Measurements from ENCODE around the gene ZNF75A.

ZNF75A gene

DNA sequence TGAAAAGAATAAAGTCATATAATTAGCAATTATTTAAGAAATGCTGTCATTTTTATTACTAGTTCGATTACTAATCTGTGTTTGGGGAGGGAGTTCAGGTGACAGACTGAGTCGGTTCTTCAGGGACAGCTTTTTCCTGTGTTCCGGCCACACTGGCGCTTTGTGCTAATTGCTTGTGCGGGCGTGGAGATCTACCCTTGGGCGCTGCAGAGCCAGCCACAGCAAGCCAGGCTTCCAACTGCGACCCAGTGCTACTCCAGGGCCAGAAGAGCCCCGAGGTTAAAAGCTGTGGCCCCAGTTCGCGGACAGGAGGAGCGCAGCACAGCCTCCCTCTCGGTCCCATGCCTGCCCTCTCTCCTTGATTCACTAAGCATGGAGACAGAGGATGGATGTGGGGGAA is 43.9 kb downstream of the ZNF75A start:
- no peaks in the 10 kb centered on the region for H3K36me3 ChIP-seq (ENCODE audit: insufficient read depth, insufficient read length, low read length)
- no peak overlapping the region for H3K9ac ChIP-seq (ENCODE audit: insufficient read length, low read depth)
- H3K9me3 ChIP-seq (ENCODE audit: insufficient read depth, low read length), result no peaks in the 10 kb centered on the region
- TF ChIP-seq SUZ12 (IDR thresholded peaks at IDR 0.05; ENCODE audit: extremely low read depth, insufficient read depth, insufficient read length), result no peak
- no peak for TF ChIP-seq ZNF274 (IDR thresholded peaks at IDR 0.05; ENCODE audit: low read depth, low read length)
- no peak for TF ChIP-seq YY1 (IDR thresholded peaks at IDR 0.05; ENCODE audit: insufficient read depth, insufficient read length)
- H3K4me1 ChIP-seq (ENCODE audit: insufficient read depth, insufficient read length), result no peaks in the 10 kb centered on the region
- H3K27me3 ChIP-seq (ENCODE audit: insufficient read depth, insufficient read length), result no peaks in the 10 kb centered on the region
- no peak for DNase-seq (ENCODE audit: low read depth, low spot score)
- H3K4me3 ChIP-seq (ENCODE audit: insufficient read length, low read depth), result no peak overlapping the region

DNA sequence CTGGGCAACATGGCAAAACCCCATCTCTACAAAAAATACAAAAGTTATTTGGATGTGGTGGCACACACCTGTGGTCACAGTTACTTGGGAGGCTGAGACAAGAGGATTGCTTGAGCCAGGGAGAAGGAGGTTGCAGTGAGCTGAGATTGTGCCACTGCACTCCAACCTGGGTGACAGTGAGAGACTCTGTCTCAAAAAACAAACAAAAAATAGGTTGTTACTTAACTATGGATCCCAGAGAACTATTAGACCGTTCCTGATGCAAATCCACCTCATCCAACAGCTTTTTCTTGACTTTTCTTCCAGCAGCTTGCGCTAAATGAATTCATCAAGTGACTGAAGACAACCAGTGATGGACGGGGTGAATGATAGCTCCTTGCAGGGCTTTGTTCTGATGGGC is 50.3 kb downstream of the ZNF75A start, which contains the start of gene OR2C1:
OR2C1 (plus strand) TSS at position 301 of the 400 bp plus-strand sequence; CDS start at position 353, 52 bp downstream.
- TF ChIP-seq YY1 (IDR thresholded peaks at IDR 0.05; ENCODE audit: insufficient read depth, insufficient read length) (no peak), SUZ12 (IDR thresholded peaks at IDR 0.05; ENCODE audit: extremely low read depth, insufficient read depth, insufficient read length) (no peak), ZNF274 (IDR thresholded peaks at IDR 0.05; ENCODE audit: low read depth, low read length) (no peak)
- Histone ChIP-seq H3K36me3 (ENCODE audit: insufficient read depth, insufficient read length, low read length) (no peaks in the 10 kb centered on the region), H3K9me3 (ENCODE audit: insufficient read depth, low read length) (no peaks in the 10 kb centered on the region), H3K4me3 (ENCODE audit: insufficient read length, low read depth) (peak within 1 kb of the TSS; percentile 3), H3K27me3 (ENCODE audit: insufficient read depth, insufficient read length) (peaks cover 2% of the 10 kb centered on the region), H3K9ac (ENCODE audit: insufficient read length, low read depth) (no peak within 1 kb of the TSS), H3K4me1 (ENCODE audit: insufficient read depth, insufficient read length) (no peaks in the 10 kb centered on the region)
- DNase-seq (ENCODE audit: low read depth, low spot score), result no peak

DNA sequence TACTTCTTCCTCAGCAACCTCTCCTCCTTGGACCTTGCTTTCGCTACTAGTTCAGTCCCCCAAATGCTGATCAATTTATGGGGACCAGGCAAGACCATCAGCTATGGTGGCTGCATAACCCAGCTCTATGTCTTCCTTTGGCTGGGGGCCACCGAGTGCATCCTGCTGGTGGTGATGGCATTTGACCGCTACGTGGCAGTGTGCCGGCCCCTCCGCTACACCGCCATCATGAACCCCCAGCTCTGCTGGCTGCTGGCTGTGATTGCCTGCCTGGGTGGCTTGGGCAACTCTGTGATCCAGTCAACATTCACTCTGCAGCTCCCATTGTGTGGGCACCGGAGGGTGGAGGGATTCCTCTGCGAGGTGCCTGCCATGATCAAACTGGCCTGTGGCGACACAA is 50.8 kb downstream of the ZNF75A start:
- DNase-seq (ENCODE audit: low read depth, low spot score), result no peak
- peak overlapping the region; percentile 3 for H3K4me3 ChIP-seq (ENCODE audit: insufficient read length, low read depth)
- no peaks in the 10 kb centered on the region for H3K4me1 ChIP-seq (ENCODE audit: insufficient read depth, insufficient read length)
- TF ChIP-seq SUZ12 (IDR thresholded peaks at IDR 0.05; ENCODE audit: extremely low read depth, insufficient read depth, insufficient read length), result no peak
- no peak for TF ChIP-seq YY1 (IDR thresholded peaks at IDR 0.05; ENCODE audit: insufficient read depth, insufficient read length)
- no peak for TF ChIP-seq ZNF274 (IDR thresholded peaks at IDR 0.05; ENCODE audit: low read depth, low read length)
- no peaks in the 10 kb centered on the region for H3K9me3 ChIP-seq (ENCODE audit: insufficient read depth, low read length)
- no peaks in the 10 kb centered on the region for H3K36me3 ChIP-seq (ENCODE audit: insufficient read depth, insufficient read length, low read length)
- H3K9ac ChIP-seq (ENCODE audit: insufficient read length, low read depth), result no peak overlapping the region
- H3K27me3 ChIP-seq (ENCODE audit: insufficient read depth, insufficient read length), result peaks cover 5% of the 10 kb centered on the region

DNA sequence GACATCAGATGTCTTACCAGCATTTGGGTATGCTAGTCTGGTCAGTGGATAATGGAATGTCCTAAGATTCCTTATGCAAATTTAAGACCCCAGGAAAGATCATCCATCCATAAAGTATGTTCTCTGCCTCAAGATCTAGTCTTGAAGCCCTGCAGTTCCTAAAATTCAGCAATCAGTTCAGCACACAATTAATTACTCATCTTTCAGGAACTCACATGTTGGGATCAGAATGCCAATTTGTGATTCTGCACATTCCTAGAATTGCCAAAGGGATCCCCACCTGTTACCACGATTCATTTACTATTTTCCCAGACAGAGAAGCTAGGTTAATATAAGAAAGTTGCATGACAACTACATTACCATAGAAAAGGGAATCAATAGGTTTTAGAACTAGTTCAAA is 53.6 kb downstream of the ZNF75A start:
- Histone ChIP-seq H3K9me3 (ENCODE audit: insufficient read depth, low read length) (no peaks in the 10 kb centered on the region), H3K4me3 (ENCODE audit: insufficient read length, low read depth) (no peak overlapping the region), H3K9ac (ENCODE audit: insufficient read length, low read depth) (no peak overlapping the region), H3K27me3 (ENCODE audit: insufficient read depth, insufficient read length) (peaks cover 6% of the 10 kb centered on the region), H3K36me3 (ENCODE audit: insufficient read depth, insufficient read length, low read length) (no peaks in the 10 kb centered on the region), H3K4me1 (ENCODE audit: insufficient read depth, insufficient read length) (no peaks in the 10 kb centered on the region)
- no peak for DNase-seq (ENCODE audit: low read depth, low spot score)
- TF ChIP-seq ZNF274 (IDR thresholded peaks at IDR 0.05; ENCODE audit: low read depth, low read length) (no peak), SUZ12 (IDR thresholded peaks at IDR 0.05; ENCODE audit: extremely low read depth, insufficient read depth, insufficient read length) (no peak), YY1 (IDR thresholded peaks at IDR 0.05; ENCODE audit: insufficient read depth, insufficient read length) (no peak)

DNA sequence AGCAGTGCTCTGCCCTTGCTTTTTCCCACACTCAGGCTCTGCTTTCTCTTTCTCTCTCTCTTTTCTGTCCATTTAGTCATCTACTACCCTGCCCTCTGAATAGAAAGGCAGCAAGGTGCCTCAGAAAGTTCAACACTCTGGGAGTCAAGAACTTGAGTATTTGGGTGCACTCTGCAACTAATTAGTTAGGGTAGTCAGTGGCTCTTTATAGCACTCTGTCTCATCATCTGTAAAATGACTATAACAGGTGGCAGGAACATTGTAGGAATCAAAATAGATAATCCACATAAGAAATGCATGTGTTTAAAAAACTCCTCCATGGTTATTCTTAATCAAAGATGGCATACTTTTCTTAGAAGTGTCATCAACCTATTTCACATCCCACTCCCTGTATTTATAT is 57.6 kb downstream of the ZNF75A start:
- Histone ChIP-seq H3K36me3 (ENCODE audit: insufficient read depth, insufficient read length, low read length) (no peaks in the 10 kb centered on the region), H3K4me3 (ENCODE audit: insufficient read length, low read depth) (no peak overlapping the region), H3K4me1 (ENCODE audit: insufficient read depth, insufficient read length) (no peaks in the 10 kb centered on the region), H3K9ac (ENCODE audit: insufficient read length, low read depth) (no peak overlapping the region), H3K27me3 (ENCODE audit: insufficient read depth, insufficient read length) (peaks cover 4% of the 10 kb centered on the region), H3K9me3 (ENCODE audit: insufficient read depth, low read length) (no peaks in the 10 kb centered on the region; the same call in 1 of the 2 replicates)
- TF ChIP-seq ZNF274 (IDR thresholded peaks at IDR 0.05; ENCODE audit: low read depth, low read length), result no peak
- TF ChIP-seq SUZ12 (IDR thresholded peaks at IDR 0.05; ENCODE audit: extremely low read depth, insufficient read depth, insufficient read length), result no peak
- no peak for TF ChIP-seq YY1 (IDR thresholded peaks at IDR 0.05; ENCODE audit: insufficient read depth, insufficient read length)
- DNase-seq (ENCODE audit: low read depth, low spot score), result no peak

DNA sequence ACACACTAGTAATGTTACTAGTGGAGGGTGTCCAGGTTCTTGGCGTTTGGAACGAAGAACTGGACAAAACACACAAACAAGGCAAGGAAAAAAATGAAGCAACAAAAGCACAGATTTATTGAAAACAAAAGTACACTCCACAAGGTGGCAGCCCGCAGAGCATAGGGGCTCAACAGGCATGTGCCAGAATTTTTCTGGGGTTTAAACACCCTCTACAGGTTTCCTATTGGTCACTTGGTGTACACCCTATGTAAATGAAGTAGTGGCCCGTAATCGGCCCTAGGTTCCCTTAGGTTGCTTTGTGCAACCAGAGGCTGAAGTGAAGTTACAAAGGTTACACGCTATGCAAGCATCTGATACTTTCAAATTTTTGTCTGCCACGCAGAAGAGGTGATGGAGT is 58.5 kb downstream of the ZNF75A start:
- H3K4me3 ChIP-seq (ENCODE audit: insufficient read length, low read depth), result no peak overlapping the region
- H3K36me3 ChIP-seq (ENCODE audit: insufficient read depth, insufficient read length, low read length), result no peaks in the 10 kb centered on the region
- peaks cover 4% of the 10 kb centered on the region for H3K27me3 ChIP-seq (ENCODE audit: insufficient read depth, insufficient read length)
- no peak overlapping the region for H3K9ac ChIP-seq (ENCODE audit: insufficient read length, low read depth)
- TF ChIP-seq SUZ12 (IDR thresholded peaks at IDR 0.05; ENCODE audit: extremely low read depth, insufficient read depth, insufficient read length), result no peak
- TF ChIP-seq ZNF274 (IDR thresholded peaks at IDR 0.05; ENCODE audit: low read depth, low read length), result no peak
- no peak for TF ChIP-seq YY1 (IDR thresholded peaks at IDR 0.05; ENCODE audit: insufficient read depth, insufficient read length)
- DNase-seq (ENCODE audit: low read depth, low spot score), result no peak
- no peaks in the 10 kb centered on the region; the same call in 1 of the 2 replicates for H3K9me3 ChIP-seq (ENCODE audit: insufficient read depth, low read length)
- H3K4me1 ChIP-seq (ENCODE audit: insufficient read depth, insufficient read length), result no peaks in the 10 kb centered on the region

DNA sequence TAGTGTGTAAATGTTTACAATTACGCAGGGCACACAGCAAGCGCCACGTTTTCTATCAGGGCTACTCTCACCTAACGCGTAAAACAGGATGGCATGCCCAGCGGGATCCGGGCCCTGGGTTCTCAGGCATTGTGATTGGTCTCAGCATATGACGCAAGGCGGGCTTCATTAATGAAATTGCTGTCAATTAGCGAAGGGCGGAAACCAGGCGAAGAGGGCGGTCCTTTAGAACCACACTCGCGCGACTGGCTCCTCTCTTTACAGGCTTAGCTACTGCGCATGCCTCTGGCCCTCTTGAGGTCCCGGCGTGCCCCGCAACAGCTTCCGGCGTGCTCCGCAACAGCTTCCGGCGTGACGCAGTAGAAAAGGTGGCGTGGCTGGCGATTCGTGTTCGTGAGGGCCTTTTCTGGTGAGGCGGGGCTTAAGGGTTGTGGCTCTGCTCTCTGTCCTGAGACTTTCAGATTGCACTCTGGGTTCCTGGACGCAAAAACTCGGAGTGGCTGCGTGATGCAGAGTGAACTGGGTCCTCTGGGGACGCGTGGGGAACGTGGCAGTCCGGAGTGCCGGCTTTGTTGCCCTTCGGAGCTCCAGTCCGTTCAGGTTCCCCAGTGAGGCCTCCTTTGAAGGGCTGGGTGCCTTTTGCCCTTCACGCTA is 59.6 kb downstream of the ZNF75A start:
- Histone ChIP-seq H3K36me3 (ENCODE audit: insufficient read depth, insufficient read length, low read length) (no peaks in the 10 kb centered on the region), H3K4me3 (ENCODE audit: insufficient read length, low read depth) (peak overlapping the region; percentile 89), H3K27me3 (ENCODE audit: insufficient read depth, insufficient read length) (peaks cover 4% of the 10 kb centered on the region), H3K9ac (ENCODE audit: insufficient read length, low read depth) (peak overlapping the region; percentile 89), H3K4me1 (ENCODE audit: insufficient read depth, insufficient read length) (no peaks in the 10 kb centered on the region), H3K9me3 (ENCODE audit: insufficient read depth, low read length) (no peaks in the 10 kb centered on the region; the same call in 1 of the 2 replicates)
- DNase-seq (ENCODE audit: low read depth, low spot score), result peak; percentile 98
- TF ChIP-seq SUZ12 (IDR thresholded peaks at IDR 0.05; ENCODE audit: extremely low read depth, insufficient read depth, insufficient read length), result no peak
- no peak for TF ChIP-seq YY1 (IDR thresholded peaks at IDR 0.05; ENCODE audit: insufficient read depth, insufficient read length)
- no peak for TF ChIP-seq ZNF274 (IDR thresholded peaks at IDR 0.05; ENCODE audit: low read depth, low read length)

Data from NT2/D1 (cell line).